SHP77 treated with DMSO at 0.1 percent for 48 hours (cell line): ENCODE results near the gene RGS7.

Experiments
- DNase-seq: peaks from one replicate; lab custom pipeline; 2025; lab: John Stamatoyannopoulos, UW

The RGS7 gene

DNA sequence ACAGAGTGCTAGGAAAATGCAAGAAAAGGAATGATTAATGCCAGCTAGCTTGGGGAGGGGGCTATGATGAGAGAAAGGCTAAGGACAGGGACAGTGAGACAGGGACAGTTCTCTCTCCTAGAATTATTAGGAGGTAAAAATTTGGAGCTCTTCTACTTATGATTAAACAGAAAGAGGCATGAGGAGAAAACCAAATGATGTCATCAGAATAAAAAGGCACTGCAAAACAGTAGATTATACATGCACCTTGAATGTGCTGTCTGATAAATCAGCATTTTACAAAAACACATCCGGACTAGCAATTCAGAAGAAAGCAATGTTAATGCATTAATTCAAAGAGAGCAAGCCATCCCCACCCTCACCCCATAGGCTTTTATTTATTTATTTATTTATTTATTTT is 277.5 kb downstream of the RGS7 start:
- no peak for DNase-seq

- peak; percentile 19 for DNase-seq
Measured at GRCh38 chr1:241079047-241079446, 278.0 kb downstream of the RGS7 start.

DNA sequence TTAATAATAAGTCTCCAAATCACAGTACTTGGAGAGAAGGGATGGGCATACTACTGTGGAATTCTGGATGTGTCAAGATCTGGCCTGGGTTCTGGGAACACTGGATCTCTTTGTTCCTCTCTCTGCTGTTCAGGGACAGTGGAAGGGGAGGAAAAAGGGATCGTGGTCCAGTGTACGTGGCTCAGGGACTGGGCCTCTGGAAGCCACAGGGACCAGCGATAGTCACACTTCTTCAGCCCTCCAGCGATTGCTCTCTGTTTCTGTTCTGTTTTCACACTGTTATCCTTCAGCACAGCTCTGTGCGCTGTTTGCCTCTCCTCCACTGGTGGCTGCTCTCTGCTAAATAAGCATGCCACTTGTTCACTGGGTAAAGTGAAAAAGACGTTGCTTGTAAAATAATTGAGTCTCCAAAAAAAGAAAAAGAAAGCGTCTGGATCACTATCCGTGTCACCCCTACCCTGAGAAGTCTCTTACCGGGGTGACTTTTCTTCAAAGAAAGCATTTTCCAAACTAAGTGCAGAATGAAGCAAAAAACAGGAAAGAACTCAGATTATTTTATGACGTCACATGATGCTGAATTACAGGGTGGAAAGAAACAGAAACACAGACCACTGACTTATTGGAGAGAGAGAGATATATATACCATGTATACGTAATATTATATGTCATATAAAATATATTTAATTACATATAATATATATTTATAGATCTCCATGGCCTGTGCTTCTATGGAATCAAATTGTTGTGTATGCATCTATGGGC is 279.4 kb downstream of the RGS7 start:
- no peak for DNase-seq

GRCh38 chr1:241074507-241074906 is 282.5 kb downstream of the RGS7 start:
- no peak for DNase-seq

DNA sequence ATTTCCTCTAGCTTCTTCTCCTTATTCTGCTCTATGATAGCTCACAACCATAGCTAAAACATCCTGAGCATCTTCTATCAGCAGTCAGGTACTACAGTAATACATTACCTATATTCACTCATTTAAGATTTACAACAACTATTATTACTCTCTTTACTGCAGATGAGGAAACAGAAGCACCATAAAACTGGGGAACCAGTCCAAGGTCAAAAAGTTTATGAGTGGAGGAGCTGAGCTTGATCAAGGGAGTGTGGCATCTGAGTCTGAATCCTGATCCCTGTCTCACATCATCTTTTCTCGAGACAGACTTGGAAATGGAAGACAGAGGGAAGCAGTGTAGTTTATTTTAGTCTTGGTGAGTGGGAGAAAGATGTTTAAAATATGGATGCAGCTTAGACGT is 288.6 kb downstream of the RGS7 start:
- DNase-seq: no peak

DNA sequence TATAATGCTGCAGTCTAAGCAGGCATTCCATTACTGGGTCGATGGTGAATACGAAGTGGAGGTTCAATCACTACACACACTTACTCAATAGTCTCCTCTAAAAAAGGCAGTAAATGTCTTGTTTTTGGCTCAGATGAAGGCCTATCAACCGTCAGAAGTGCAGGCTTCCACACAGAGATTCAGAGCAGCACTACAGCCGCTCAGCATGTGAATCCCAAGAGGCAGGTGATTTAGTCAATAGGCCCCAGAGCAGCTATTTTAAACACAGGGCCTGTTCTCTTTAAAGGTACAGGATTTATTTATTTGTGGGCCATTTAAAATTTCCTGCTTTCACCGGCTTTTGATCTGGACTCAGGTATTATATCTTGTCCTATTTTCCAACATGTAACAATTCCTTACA is 293.7 kb downstream of the RGS7 start:
- DNase-seq: no peak

GRCh38 chr1:241061062-241061461 is 295.9 kb downstream of the RGS7 start:
- DNase-seq: no peak

DNA sequence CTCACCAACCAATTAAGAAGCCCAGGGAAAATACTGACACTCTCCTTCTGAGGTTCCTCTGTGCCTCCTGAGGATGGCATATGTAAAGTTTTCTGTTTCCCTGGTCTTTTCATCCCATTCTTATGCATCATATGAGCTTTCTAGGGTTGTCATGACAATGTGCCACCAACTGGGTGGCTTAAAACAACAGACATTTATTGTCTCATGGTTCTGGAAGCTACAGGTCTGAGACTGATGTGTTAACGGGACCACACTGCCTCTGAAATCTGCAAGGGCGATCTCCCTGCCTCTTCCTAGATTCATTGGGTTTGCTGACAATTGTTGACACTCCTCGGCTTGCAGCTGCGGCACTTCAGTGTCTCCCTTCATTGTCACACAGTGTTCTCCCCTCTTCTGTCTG is 308.4 kb downstream of the RGS7 start:
- DNase-seq: peak; percentile 35

- no peak for DNase-seq
Measured at GRCh38 chr1:241045659-241046058, 311.3 kb downstream of the RGS7 start.

DNA sequence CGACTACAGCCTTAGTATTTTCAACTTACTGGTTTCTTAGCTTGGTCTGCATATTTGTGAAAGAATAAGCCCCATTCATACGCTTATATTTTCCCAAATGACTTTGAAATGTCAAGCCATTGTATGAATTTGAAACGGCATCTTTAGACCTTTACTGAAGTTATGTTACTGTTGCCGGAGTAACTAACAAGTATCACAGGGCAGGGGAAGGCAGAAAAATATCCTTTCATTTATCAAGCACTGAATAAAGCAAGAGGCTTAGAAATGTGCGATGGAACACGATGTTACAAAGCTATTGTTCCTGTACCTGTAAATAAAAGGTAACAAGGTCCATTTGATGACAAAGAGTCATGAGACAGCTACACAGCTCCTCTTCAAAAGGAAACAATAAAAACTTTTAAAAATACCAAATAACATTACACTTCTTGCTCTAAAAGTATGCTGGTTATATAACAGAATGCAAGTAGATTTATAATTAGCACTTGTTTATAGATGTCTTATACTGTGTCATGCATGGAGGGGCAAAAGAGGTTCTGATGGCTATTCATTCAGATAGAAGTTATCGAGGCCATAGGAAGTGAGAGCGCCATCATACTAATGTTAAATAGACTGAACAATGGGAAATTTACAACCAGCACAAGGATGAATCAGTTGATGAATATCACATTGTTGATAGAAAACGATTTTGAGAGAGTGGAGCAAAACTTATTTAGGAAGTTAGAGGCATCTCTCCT is 322.6 kb downstream of the RGS7 start:
- DNase-seq: no peak

GRCh38 chr1:241024834-241025233 is 332.2 kb downstream of the RGS7 start:
- DNase-seq: no peak

DNA sequence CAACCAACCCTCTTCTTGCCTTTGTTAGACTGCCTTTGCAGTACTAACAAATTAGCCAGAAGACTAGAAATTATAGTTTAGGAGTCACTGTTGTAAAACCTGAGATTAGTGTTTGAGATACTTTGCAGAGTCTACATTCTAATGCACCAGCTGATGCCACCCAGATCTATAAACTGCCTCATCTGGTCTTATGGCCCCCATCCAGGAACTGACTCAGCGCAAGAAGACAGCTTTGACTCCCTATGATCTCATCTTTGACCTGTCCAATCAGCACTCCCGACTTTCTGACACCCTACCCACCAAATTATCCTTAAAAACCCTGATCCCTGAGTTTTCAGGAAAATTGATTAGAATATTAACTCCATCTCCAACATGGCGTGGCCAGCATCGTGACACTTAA is 334.6 kb downstream of the RGS7 start:
- DNase-seq: no peak

- no peak for DNase-seq
Measured at GRCh38 chr1:241020851-241021697, 335.9 kb downstream of the RGS7 start.

- DNase-seq: no peak
Measured at GRCh38 chr1:241012708-241013340, 344.2 kb downstream of the RGS7 start.

DNA sequence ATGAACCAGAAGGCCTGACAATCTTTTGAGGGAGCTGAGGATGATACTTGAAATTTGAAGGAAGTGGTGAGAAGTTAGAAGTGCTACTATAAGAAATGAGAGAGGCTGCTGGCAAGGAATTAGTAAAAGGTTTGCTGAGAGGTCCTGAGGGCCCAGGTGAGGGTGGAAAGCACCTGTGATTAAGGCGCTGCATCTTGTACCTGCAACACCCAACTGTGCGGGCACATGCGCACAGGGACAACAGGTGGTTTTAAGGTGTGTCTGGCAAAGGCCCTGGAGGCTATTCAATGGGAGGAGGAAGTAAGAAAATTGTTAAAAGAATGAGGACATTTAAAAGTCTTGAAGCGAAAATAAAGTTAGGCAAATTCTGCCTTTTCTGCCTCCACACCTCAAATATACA is 349.3 kb downstream of the RGS7 start:
- no peak for DNase-seq

- DNase-seq: peak; percentile 63
Measured at GRCh38 chr1:240999826-241000225, 357.2 kb downstream of the RGS7 start.

DNA sequence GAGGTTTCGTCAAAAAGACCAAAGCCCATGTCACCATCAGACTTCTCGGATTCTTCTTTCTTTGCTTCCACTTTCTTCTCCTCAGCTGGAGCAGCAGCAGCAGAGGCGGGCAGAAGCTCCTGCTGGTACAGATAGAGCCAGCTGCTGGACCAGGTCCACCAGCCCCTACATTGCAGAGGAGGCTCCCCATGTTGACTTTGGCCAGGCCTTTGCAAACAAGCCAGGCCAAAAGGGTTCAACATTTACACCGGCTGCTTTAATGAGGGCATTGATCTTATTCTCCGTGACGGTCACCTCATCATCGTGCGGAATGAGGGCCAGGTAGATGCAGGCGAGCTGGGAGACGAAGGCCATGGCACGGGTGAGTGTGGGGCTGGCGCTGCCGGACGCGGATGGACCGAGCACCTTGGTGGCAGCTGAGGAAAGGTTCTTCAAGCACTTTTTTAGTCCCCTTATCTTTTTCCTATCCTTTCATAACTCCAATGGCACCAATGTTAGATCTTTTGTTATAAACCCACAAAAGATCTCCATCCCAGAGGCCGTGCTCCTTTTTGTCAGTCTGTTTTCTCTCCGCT is 358.5 kb downstream of the RGS7 start:
- DNase-seq: peak; percentile 39

- no peak for DNase-seq
Measured at GRCh38 chr1:240998024-240998423, 359.0 kb downstream of the RGS7 start.

- no peak for DNase-seq
Measured at GRCh38 chr1:240993004-240993403, 364.0 kb downstream of the RGS7 start.

- DNase-seq: no peak
Measured at GRCh38 chr1:240991230-240991629, 365.8 kb downstream of the RGS7 start.

DNA sequence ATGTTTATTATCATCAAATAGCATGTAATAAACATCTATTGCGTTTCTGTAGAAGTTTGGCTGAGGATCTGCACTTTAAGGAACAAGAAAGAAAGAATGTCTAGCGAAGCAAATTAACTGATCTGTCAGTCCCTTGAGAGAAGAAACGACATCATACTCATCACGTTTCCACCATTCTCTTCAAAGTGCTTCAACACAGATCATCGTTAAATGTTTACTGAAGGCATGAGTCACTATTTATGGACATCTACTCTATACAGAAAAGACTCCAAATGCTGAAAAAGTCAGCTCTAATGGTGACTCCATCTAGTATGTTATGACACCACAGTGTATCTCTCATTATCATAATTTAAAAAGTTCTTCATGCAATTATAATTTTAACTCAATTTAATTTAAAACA is 369.1 kb downstream of the RGS7 start:
- DNase-seq: no peak

GRCh38 chr1:240985081-240985480 is 371.9 kb downstream of the RGS7 start:
- no peak for DNase-seq
